GM18526 (cell line): Measurements from ENCODE around the gene IL21R.

Experiments used
- POLR2A ChIP-seq: IDR thresholded peaks from 3 replicates; pipeline ENCODE4 v1.6.1; 2011; ENCODE audit not compliant: insufficient read length; ENCODE audit errors: extremely low read depth

The IL21R gene

GRCh38 chr16:27384425-27384824 is 17.5 kb upstream of the IL21R start:
- TF ChIP-seq POLR2A, result no peak

- TF ChIP-seq POLR2A, result no peak
Measured at GRCh38 chr16:27385398-27385797, 16.6 kb upstream of the IL21R start.

- TF ChIP-seq POLR2A, result no peak
Measured at GRCh38 chr16:27386674-27387073, 15.3 kb upstream of the IL21R start.

- TF ChIP-seq POLR2A, result no peak
Measured at GRCh38 chr16:27387724-27388123, 14.2 kb upstream of the IL21R start.

GRCh38 chr16:27389272-27389961 is 12.6 kb upstream of the IL21R start:
- no peak for TF ChIP-seq POLR2A

DNA sequence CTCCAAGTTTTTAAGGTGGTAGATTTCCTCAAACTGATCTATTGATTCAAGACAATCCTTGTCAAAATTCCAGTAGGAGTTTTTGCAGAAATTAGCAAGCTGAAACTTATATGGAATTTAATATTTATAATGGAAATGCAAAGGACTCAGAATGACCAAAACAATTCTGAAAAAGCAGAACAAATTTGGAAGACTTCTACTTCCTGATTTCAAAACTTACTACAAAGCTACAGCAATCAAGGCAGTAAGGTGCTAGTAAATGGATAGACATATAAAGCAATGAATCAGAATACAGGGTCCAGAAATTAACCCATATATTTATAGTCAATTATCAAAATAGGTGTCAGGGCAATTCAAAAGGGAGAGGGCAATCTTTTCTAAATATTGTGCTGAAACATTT is 11.8 kb upstream of the IL21R start:
- TF ChIP-seq POLR2A, result no peak

- no peak for TF ChIP-seq POLR2A
Measured at GRCh38 chr16:27392671-27393070, 9.3 kb upstream of the IL21R start.

GRCh38 chr16:27394516-27394915 is 7.5 kb upstream of the IL21R start:
- TF ChIP-seq POLR2A, result no peak

DNA sequence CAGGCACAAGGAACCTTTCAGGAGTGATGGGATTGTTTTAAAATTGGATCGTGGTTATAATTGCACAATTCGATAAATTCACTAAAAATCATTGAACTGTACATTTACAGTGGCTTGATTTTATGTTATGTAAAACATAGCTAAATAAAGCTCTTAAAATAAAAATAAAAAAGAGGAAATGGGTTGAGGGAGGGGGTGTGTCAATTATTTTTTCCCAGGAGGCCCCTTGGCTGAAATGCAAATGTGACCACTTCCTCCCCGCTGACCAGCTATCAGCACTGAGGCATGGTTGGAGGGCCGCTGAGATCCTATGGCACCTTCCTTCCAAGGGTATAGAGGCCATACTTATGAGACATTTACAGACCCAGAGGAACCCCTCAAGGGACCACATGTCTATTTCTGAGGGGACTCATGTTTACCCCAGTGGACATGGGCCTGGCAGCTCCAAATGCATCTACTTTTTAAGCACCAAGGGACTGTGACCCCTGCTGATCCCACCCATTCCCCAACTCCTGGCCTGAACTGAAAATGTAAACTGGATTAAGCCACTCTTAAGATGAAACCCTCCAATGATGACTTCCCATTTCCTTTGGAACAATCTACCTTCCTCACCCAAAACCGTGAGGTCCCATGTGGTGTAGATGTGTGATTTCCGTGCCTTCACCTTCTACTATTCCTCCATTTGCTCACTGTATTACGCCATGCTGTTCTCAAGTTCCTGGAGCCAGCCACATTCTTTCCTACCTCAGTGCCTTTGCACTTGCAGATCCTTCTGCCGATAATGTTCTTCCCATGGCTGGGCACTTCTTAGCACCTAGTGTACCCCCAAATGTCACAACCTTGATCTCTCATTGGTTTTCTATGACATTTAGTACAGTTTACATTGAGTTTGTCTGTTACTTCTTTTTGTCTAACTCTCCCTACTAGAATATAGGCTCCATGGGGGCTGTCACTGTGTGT is 2.8 kb upstream of the IL21R start:
- no peak for TF ChIP-seq POLR2A

DNA sequence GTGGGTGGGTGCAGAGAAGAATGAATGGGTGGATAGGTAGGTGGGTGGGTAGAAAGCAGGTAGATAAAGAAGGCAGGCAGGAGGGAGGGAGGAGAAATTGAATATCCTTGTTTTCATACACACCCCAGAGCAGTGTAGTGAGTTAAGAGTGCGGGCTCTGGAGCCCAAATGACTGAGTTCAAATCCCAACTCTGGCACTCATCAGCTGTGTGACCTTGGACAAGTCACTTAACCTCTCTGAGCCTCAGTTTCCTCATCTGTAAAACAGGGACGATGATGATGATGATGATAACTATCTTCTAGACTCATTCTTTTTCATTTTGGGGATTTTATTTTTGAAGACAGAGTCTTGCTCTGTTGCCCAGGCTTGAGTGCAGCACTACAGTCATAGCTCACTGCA is 2.0 kb upstream of the IL21R start:
- no peak for TF ChIP-seq POLR2A

DNA sequence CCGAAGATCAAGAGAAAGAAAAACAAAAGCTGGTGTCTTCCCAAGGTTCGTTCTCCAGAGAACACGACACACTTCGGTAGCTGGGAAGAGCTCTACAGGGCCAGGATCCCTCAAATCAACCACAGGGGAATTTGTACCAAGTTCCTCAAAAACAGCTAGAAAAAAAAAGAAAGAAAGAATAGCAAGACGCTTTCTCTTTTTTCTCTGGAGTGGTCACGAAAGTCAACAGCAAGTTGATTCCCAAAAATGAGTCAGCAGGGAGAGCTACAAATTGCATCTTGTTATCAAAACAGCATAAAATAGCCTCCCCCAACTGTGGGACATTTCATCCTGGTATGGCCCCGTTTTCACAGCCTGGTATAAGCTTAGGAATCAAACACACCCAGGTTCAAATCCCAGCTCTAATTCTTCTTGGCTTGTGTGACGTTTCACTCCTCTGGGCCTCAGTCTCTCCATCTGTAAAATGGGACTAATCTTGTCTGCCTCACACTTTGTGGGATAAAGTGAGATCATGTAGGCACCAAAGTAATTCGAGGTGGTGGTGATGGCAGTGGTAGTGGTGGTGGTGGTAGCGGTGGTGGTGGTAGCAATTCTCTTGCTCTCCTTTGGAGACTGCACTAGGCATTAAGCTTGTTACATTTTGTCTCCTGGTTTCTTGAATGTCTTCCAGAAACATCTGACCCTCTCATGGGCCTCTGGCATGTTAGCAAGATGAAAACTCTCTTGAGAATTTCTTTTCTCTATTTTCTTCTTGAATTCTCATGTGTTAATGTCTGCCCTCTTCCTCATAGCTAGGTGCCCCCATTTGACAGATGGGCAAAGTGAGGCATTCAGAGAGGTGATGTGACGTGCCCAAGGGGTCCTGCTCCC is 988 bp upstream of the IL21R start:
- TF ChIP-seq POLR2A, result no peak

GRCh38 chr16:27402569-27402963 is 592 bp downstream of the IL21R start:
- no peak for TF ChIP-seq POLR2A

GRCh38 chr16:27402964-27403600 is 1.1 kb downstream of the IL21R start:
- TF ChIP-seq POLR2A, result peak; percentile 14

GRCh38 chr16:27403601-27403992 is 1.6 kb downstream of the IL21R start:
- peak; percentile 6 for TF ChIP-seq POLR2A
